Breast epithelium (tissue), 3 donors: Measurements from ENCODE around the gene FBXO4.

Experiments used
- CTCF ChIP-seq, 3 donors: fragments of 450-650 bp; IDR thresholded peaks; one replicate each; pipeline ENCODE4 v1.5.1; 2016 to 2017; ENCODE audit warnings: antibody characterized with exemption in 3 of 3, mild to moderate bottlenecking in 3 of 3, moderate library complexity in 3 of 3
- POLR2A ChIP-seq: fragments of 450-650 bp; IDR thresholded peaks from one replicate; pipeline ENCODE4 v1.6.1; 2016; ENCODE audit warnings: antibody characterized with exemption, mild to moderate bottlenecking, moderate library complexity

- TF ChIP-seq CTCF (IDR thresholded peaks at IDR 0.05) (no peak), POLR2A (no peak)
These were observed 21.6 kb upstream of the FBXO4 start for GRCh38 chr5:41903382-41903891.
